Sciatic nerve (tissue), 2 donors: Measurements from ENCODE around the gene FASN. TPM values are rescaled to one million over a fixed set of nuclear protein-coding genes. Genes with fewer than 3 reads are reported as not detected.

Source experiments
- ATAC-seq: fragments of 200-7000 bp; cut with Tn5 transposase; one replicate; pipeline ENCODE4 v1.9.1; 2020; ENCODE audit warnings: mild to moderate bottlenecking, moderate library complexity
- DNase-seq: peaks from one replicate; pipeline ENCODE4 v3.0.0-alpha.2; 2020; ENCODE audit warnings: low spot score
- intact Hi-C: fragments of 100-400 bp; cut with DNase I; formaldehyde crosslinking; loops from one replicate; pipeline ENCODE4 v1.14.2; 2022
- total RNA-seq: library from RNA; stranded (reverse); fragmentation: NEBNext Ultra II Directional; extraction: Animal tissue kit (Norgen Biotek cat#: 25700); gene quantifications from one replicate; pipeline ENCODE4 v1.2.1, GENCODE V29; 2021
- donor health status: DM: no; HTN: no; CAD: no.
- donor health status: DM: no; HTN: no; CAD: no.

Gene FASN
- total RNA-seq, 1 donor from 2014 or later = 280 TPM

DNA sequence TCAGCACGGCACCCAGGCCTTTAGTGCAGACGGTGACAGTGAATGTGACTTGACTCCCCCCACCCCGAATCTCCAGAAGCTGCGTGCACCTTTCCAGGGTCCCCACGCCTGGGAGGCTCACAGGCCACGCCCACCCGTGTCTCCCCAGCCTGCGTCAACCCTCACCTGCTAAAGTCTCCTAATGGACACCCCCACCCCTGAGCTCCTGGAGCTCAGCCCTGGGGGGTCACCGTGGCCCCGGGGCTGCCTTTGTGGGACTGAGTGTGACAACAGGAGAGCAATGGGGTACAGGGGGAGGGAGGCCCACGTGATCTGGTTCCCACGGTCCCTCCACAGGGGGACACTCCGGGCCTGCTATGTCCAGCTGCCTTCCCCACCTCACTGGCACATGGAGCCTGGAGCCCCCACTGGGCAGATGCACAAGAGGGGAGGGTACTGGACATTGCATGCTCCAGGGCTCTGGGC is 7.4 kb upstream of the FASN start:
- DNase-seq (no peak), ATAC-seq (no peak)
- intact Hi-C loops = loop anchor here (10.0 kb wide), 1 partner anchor 49 kb away; no protein-coding TSS in a partner anchor

DNA sequence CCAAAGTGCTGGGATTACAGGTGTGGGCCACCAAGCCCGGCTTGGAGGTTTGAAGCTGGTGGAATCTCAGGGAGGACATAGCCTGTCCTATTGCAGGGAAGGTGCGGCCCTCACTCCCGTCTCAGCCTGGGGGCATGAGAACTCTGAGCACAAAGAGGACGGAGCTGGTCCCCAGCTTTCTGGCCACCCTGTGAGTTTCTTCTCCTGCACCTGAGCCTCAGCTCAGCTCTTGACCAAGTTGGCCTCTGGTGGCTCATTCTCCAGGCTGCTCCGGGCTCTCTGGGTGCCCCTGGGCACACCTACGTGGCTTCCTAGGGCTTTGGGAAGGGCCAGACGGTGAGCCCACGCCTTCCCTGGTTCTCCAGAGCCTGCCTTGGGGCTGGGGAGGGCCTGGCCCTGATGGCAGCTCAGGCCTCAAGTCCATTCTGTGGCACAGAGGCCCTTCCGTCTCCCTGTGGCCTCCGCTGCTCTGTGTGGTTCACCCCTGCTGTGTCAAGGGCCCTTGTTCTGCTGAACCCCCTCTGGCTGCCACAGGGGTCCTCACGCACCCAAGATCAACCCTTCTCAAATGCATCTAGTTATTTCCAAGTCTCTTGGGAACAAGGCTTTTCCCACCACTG is 6.9 kb upstream of the FASN start:
- ATAC-seq (no peak), DNase-seq (no peak)
- intact Hi-C loops = loop anchor here (10.0 kb wide), 1 partner anchor 50 kb away; no protein-coding TSS in a partner anchor

DNA sequence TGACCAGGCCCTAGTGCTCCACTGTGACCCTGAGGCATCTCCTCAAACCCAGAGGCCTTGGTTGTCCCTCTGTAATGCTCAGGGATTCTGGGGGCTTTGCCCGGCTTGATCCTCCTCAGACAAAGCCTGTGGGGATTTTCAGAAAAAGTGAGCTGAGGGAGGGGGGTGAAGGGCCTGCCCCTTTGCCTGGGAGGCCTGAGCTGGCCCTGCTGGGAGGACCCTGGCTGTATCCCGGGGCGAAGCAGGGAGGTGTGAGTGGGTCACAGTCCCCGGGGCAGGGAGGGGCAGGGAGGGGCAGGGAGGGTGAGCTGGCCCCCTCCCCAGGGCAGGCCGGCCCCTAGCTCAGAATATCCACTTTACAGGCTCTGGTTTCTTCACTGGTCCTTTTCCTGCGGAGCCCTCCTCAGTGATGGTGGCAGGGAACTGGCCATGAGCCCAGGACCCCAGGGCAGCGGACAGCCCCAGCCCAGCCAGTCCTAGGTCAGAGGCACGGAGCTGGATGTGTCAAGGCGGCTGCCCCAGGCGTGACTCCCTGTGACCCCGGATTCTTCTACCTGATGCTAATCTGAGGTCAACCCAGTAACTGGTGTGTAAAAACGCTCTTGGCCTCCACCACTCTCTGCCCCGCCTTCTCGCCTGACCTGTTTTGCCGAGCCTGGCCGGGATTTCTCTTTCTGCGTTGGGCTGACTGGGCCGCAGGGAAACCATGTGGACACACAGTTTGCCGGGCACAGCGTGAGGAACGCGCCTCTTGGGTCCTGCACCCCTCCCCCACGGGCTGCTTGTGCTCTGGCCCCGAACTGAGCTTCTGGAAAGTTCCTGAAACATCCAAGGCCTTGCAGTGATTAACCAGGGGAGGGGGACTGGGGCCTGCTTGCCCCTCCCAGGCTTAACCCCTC is 5.8 kb upstream of the FASN start:
- intact Hi-C loops = loop anchor here (10.0 kb wide), 1 partner anchor 51 kb away; no protein-coding TSS in a partner anchor
- peak; percentile 67 for ATAC-seq
- peak; percentile 86 for DNase-seq

DNA sequence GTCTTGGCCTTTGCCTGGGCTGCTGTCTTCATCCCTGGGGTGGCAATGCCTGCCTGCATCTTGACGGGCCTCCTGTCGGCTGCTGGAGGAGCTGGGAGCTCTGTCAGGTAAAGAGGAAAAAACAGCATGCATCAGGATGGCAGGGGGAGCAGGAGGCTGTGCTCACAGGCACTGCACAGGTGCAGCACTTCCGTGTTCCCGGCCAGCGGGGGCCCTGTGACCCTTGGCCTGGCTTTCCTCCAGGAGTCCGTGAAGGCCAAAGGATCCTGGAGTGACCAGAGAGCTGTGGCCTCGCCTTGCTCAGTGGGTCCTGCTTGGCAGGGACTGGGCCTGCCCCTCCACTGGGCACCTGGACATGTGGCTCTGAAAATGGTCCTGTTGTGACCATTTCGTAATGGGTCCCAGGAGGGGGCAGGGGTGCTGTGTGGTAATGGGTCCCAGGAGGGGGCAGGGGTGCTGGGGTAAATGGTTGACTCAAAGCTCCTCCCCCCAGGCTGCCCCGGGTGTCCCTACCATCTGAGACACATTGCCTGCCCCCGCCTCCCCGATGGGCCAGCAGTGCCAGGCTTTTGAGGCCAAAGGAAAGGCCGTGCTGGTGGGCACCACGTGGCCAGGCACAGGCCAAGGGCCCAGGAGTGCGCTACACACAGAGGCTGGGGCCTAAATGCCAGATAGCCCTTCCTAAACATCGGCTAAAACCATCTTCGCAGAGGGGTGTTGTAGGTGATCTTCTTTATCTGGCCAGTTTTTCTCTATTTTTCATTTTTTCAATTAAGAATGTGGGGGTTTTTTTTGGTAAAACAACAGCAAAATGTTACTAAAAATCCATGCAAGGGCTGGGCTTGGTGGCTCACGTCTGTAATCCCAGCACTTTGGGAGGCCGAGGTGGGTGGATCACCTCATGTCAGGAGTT is 4.0 kb upstream of the FASN start:
- ATAC-seq = no peak
- intact Hi-C loops = loop anchor here (10.0 kb wide), 1 partner anchor 53 kb away; no protein-coding TSS in a partner anchor
- no peak for DNase-seq

- ATAC-seq (no peak), DNase-seq (no peak)
- intact Hi-C loops = loop anchor here (10.0 kb wide), 1 partner anchor 53 kb away; no protein-coding TSS in a partner anchor
Measured at GRCh38 chr17:82101301-82101715, 3.3 kb upstream of the FASN start.

- DNase-seq (no peak), ATAC-seq (no peak)
- intact Hi-C loops = loop anchor here (10.0 kb wide), 1 partner anchor 54 kb away; no protein-coding TSS in a partner anchor
Measured at GRCh38 chr17:82100502-82101298, 2.7 kb upstream of the FASN start.

DNA sequence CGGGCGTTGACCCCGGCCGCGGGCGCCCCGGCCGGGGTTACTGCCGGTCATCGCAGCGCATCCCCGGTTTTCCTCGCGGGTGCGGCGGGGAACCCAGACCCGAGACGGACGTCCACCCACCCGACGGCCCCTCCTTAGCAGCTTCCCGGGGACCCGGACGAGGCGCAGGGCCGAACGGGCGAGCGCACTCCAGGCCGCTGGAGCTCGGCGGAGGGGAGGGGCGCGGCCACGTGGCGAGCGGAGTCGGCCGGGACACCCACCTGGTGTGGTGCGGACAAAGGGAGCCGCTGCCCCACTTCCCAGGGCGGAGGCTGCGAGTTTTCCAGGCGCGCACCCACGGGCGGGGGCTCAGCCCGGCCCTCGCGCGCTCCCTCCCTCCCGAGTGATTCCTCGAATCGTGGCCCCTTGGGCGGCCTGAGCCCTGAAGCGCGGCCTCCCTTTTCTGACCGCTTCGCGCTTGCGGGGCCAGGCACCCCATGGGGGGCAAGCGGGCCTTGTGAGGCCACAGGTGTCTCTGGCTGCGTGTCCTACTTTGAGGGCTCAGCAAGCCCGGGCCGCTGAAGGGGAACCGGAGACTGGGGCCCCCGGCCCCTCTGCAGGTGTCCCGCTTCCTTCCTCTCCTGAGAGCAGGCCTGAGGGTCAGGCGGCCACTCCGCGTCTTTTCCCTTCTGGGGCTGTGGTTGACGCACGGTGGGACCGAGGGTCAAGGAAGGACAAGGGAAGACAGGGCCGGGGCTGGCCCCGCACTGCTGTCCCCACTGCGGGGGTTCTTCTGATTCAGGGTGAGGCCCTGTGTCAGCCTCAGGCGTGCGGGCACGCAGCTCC is 1.1 kb upstream of the FASN start:
- DNase-seq (no peak), ATAC-seq (peak; percentile 18)
- intact Hi-C loops = no loop called here

DNA sequence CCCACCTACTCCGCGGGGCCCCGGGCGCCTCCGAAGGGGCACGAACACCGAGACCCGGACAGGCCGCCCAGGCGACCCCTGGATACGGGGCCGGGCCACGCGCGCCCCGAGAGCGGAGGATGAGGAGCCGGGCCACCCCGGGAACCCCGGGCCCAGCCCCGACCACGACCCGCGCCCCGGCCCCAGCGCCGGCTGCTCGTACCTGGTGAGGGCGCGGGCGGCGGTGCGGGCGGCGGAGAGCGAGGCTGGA is 192 bp downstream of the FASN start:
- no peak for ATAC-seq
- intact Hi-C loops = no loop called here

DNA sequence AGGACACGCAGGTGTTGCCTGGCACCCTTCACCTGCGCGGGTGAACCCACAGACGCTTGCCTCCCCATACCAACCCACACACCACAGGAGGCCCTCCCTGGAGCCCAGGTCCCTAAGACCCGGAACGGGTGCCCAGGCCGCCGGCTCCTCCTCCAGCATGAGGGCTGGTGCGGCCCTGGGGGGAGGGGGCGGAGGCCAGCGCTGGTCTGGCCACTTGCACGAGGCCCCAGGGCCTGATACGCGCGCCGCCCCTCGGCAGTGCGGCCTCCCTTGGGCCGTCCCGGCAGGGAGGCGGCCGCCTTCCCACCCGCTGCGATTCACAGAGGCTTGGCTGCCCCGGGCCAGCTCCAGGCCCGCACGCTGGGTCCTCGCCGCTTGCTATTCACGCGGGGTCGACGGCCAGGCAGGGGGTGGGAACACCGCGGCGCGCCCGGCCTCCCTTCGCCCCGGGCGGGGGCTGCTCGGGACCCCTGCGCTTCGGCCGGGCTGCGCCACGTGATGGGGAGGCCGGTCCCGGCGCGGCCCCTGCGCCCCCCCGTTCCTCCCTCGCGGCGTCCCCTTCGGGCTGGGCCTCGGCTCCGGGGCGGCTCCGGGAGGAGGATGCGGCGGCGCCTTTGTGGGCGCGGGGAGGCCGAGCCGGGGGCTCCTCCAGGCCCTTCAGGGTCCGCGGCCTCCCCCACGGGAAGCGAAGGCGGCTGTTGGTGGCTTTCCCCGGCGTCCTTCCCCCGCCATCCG is 685 bp downstream of the FASN start:
- ATAC-seq (no peak), DNase-seq (no peak)
- intact Hi-C loops = no loop called here

More for the DNA sequence above, 192 bp downstream of the FASN start:
- DNase-seq = no peak

GRCh38 chr17:82096709-82097183 is 1.3 kb downstream of the FASN start:
- intact Hi-C loops = no loop called here
- ATAC-seq (no peak), DNase-seq (no peak)

DNA sequence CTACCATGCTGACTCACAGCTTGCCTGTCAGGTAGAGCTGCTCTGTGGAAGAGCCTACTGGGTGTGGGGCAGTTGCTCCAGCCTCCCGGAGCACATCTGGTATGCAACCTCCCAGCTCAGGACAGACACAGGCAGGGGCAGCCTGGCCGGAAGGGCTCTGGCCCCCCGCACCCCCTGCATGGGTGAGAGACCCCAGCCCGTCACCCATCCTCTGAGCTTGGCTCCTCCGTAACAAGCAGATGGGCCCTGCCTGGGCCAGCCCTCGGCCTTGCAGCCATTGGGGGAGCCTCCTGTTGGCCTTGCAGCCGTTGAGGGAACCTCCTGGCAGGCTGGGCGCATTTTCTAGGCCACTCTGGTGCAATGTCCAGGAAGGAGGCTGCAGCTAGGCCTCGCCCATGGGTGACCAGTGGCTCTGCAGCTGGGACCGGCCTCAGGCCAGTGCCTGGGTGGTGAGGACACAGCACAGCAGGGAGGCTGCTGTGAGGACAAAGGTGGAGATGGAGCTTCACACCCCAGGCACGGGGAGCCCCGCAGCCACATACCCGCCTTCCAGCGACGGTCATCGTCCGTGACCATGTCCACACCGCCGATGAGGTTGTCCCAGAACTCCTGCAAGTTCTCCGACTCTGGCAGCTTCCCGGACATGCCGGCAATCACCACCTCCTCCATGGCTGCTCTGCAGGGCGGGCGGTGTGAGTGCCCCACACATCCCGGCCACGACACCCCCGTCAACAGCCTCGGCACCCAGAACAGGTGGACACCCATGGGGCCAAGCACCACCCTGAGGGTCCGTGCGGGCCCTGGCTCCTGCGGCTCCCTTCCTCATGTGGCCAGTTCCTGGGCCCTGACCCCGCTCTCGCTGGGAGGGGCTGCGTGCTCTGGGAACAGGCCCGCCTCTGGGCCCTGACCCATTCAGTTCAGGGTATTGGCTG is 2.0 kb downstream of the FASN start:
- no peak for DNase-seq
- no peak for ATAC-seq
- intact Hi-C loops = no loop called here

GRCh38 chr17:82094931-82095776 is 2.9 kb downstream of the FASN start:
- ATAC-seq = no peak
- no peak for DNase-seq
- intact Hi-C loops = no loop called here

DNA sequence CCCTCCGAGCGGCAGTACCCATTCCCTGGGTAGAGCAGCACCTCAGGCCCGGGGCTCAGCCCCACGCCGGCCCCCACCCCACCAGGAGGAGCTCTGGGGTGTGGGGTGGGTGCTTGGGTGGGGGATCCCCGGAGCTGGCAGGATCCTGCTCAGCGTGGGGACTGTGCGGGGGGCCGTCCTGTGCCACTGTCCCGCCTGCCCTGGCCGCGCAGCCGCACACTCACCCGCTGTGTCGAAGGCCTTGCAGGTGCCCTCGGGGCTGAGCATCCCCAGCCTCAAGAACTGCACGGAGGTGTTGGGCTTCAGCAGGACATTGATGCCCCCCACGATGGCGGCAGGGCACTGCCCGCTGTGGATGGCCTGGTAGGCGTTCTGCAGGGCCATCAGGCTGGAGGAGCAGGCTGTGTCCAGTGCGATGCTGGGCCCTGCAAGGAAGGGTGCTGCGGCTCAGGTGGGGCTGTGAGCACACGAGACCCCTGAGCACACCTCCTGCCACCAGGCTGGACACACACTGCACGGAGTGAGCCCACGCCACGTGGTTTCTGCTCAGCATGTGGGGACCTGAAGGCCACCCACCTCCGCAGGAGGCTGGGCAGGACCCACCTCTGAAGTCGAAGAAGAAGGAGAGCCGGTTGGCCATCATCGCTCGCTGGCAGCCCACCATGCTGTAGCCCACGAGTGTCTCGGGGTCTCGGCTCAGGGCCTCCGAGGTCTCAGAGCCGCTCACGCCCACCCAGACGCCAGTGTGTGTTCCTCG is 4.9 kb downstream of the FASN start:
- no peak for DNase-seq
- no peak for ATAC-seq
- intact Hi-C loops = no loop called here

GRCh38 chr17:82092628-82092994 is 5.4 kb downstream of the FASN start:
- ATAC-seq = no peak
- intact Hi-C loops = no loop called here
- no peak for DNase-seq
